H9 (cell line): Measurements from ENCODE around the gene PAX9. TPM values are rescaled to one million over a fixed set of nuclear protein-coding genes. Genes with fewer than 3 reads are reported as not detected.

Experiments used
- DNase-seq: peaks from one replicate; pipeline ENCODE4 v3.0.0-alpha.2; 2017
- H2AFZ ChIP-seq: one replicate; pipeline ENCODE4 v1.6.1; 2013; ENCODE audit warnings: mild to moderate bottlenecking, low read length, control low read depth, moderate library complexity
- H2AK5ac ChIP-seq: 2 replicates; pipeline ENCODE4 v1.6.1; 2013; ENCODE audit warnings: low read length, control low read depth, mixed read lengths; ENCODE audit not compliant: insufficient read length
- H2BK120ac ChIP-seq: one replicate; pipeline ENCODE4 v1.6.1; 2013; ENCODE audit warnings: low read depth, mild to moderate bottlenecking, low read length, control low read depth, inconsistent platforms; ENCODE audit not compliant: poor library complexity, severe bottlenecking
- H2BK12ac ChIP-seq: 2 replicates; pipeline ENCODE4 v1.6.1; 2013; ENCODE audit warnings: low read length, control low read depth, mixed read lengths, low read depth; ENCODE audit not compliant: insufficient read length
- H2BK15ac ChIP-seq: 2 replicates; pipeline ENCODE4 v1.6.1; 2013; ENCODE audit warnings: low read depth, low read length, control low read depth
- H2BK20ac ChIP-seq: one replicate; pipeline ENCODE4 v1.6.1; 2013; ENCODE audit warnings: low read depth, mild to moderate bottlenecking, low read length, control low read depth, inconsistent platforms; ENCODE audit not compliant: poor library complexity, severe bottlenecking
- H2BK5ac ChIP-seq: 2 replicates; pipeline ENCODE4 v1.6.1; 2013; ENCODE audit warnings: low read length, control low read depth, mixed read lengths; ENCODE audit not compliant: insufficient read length
- H3K14ac ChIP-seq: 2 replicates; pipeline ENCODE4 v1.6.1; 2013; ENCODE audit warnings: low read length, control low read depth; ENCODE audit not compliant: insufficient read depth
- H3K18ac ChIP-seq: 2 replicates; pipeline ENCODE4 v1.6.1; 2013; ENCODE audit warnings: low read depth, mild to moderate bottlenecking, mixed read lengths, low read length, control low read depth; ENCODE audit not compliant: insufficient read length
- H3K23ac ChIP-seq: 2 replicates; pipeline ENCODE4 v1.6.1; 2013; ENCODE audit warnings: low read length, control low read depth, mixed read lengths, low read depth; ENCODE audit not compliant: insufficient read length
- H3K23me2 ChIP-seq: 2 replicates; pipeline ENCODE4 v1.6.1; 2013; ENCODE audit warnings: low read depth, mild to moderate bottlenecking, mixed read lengths, low read length, control low read depth; ENCODE audit not compliant: insufficient read length, poor library complexity, severe bottlenecking
- H3K27ac ChIP-seq: 2 replicates; pipeline ENCODE4 v1.5.1; 2013; ENCODE audit warnings: low read length, control low read depth, mixed read lengths, low read depth; ENCODE audit not compliant: insufficient read length
- H3K27me3 ChIP-seq: 2 replicates; pipeline ENCODE4 v1.6.1; 2013; ENCODE audit warnings: low read length, control low read depth, inconsistent platforms; ENCODE audit not compliant: insufficient read depth
- H3K4ac ChIP-seq: 2 replicates; pipeline ENCODE4 v1.6.1; 2013; ENCODE audit warnings: low read depth, mild to moderate bottlenecking, control low read depth, inconsistent platforms, low read length, moderate library complexity
- H3K4me1 ChIP-seq: 2 replicates; pipeline ENCODE4 v1.6.1; 2013; ENCODE audit warnings: low read length, control low read depth, inconsistent platforms; ENCODE audit not compliant: insufficient read depth
- H3K4me2 ChIP-seq: 2 replicates; pipeline ENCODE4 v1.6.1; 2013; ENCODE audit warnings: low read length, control low read depth, mixed read lengths; ENCODE audit not compliant: insufficient read length, insufficient read depth
- H3K56ac ChIP-seq: 2 replicates; pipeline ENCODE4 v1.6.1; 2013; ENCODE audit warnings: low read depth, mild to moderate bottlenecking, mixed read lengths, low read length, control low read depth; ENCODE audit not compliant: insufficient read length
- H3K79me1 ChIP-seq: 2 replicates; pipeline ENCODE4 v1.6.1; 2013; ENCODE audit warnings: low read depth, mild to moderate bottlenecking, moderate library complexity, low read length, control low read depth, inconsistent platforms; ENCODE audit not compliant: insufficient read depth, poor library complexity, severe bottlenecking
- H3K79me2 ChIP-seq: 2 replicates; pipeline ENCODE4 v1.6.1; 2013; ENCODE audit warnings: low read length, control low read depth, inconsistent platforms; ENCODE audit not compliant: insufficient read depth
- H3K9ac ChIP-seq: 2 replicates; pipeline ENCODE4 v1.6.1; 2013; ENCODE audit warnings: low read length, control low read depth, mixed read lengths; ENCODE audit not compliant: insufficient read length; ENCODE audit errors: extremely low read depth
- H3K9me3 ChIP-seq: one replicate; pipeline ENCODE4 v1.6.1; 2013; ENCODE audit warnings: low read depth, low read length, inconsistent platforms; ENCODE audit not compliant: control insufficient read depth
- H3T11ph ChIP-seq: one replicate; pipeline ENCODE4 v1.6.1; 2013; ENCODE audit warnings: mild to moderate bottlenecking, low read length, control low read depth, inconsistent platforms
- H4K20me1 ChIP-seq: one replicate; pipeline ENCODE4 v1.6.1; 2013; ENCODE audit not compliant: control insufficient read depth, insufficient read length, insufficient read depth
- H4K5ac ChIP-seq: 2 replicates; pipeline ENCODE4 v1.6.1; 2013; ENCODE audit warnings: low read depth, mild to moderate bottlenecking, mixed read lengths, low read length, control low read depth; ENCODE audit not compliant: insufficient read length
- H4K8ac ChIP-seq: replicated peaks from 2 replicates; pipeline ENCODE4 v1.6.1; 2013; ENCODE audit warnings: low read length, control low read depth, mixed read lengths, low read depth; ENCODE audit not compliant: insufficient read length
- H4K91ac ChIP-seq: 2 replicates; pipeline ENCODE4 v1.6.1; 2013; ENCODE audit warnings: low read depth, mild to moderate bottlenecking, moderate library complexity, mixed read lengths, low read length, control low read depth; ENCODE audit not compliant: insufficient read length
- H3K27ac Mint-ChIP-seq, 3 experiments: 2 replicates in 2 of 3; 3 replicates in 1 of 3; pipeline ENCODE4 v1.8.0; 2020 to 2021; ENCODE audit warnings: mixed read lengths in 3 of 3, mild to moderate bottlenecking in 1 of 3, moderate library complexity in 1 of 3
- H3K27me3 Mint-ChIP-seq: 2 replicates; pipeline ENCODE4 v1.8.0; 2021; ENCODE audit warnings: low read depth, mild to moderate bottlenecking, moderate library complexity, mixed read lengths
- H3K36me3 Mint-ChIP-seq, 3 experiments: 2 replicates in 2 of 3; 3 replicates in 1 of 3; pipeline ENCODE4 v1.8.0; 2020 to 2021; ENCODE audit warnings: low read depth in 3 of 3, mixed read lengths in 3 of 3; ENCODE audit not compliant: insufficient read depth in 1 of 3
- H3K4me1 Mint-ChIP-seq, 2 experiments: 2 replicates each; pipeline ENCODE4 v1.8.0; 2020; ENCODE audit warnings: mixed read lengths in 2 of 2
- H3K4me3 Mint-ChIP-seq, 2 experiments: 2 replicates in 1 of 2; 3 replicates in 1 of 2; pipeline ENCODE4 v1.8.0; 2020 to 2021; ENCODE audit warnings: mild to moderate bottlenecking in 2 of 2, mixed read lengths in 2 of 2, moderate library complexity in 1 of 2
- H3K9me3 Mint-ChIP-seq, 2 experiments: 2 replicates in 1 of 2; 3 replicates in 1 of 2; pipeline ENCODE4 v1.8.0; 2020; ENCODE audit warnings: mild to moderate bottlenecking in 2 of 2, mixed read lengths in 2 of 2, moderate library complexity in 1 of 2
- CTCF ChIP-seq: fragments of 200-600 bp; sonication (generic); conservative IDR thresholded peaks from 3 replicates; pipeline ENCODE4 v1.8.0; 2021; ENCODE audit warnings: antibody characterized with exemption, mild to moderate bottlenecking
- WGBS: extraction: QIAGEN DNeasy Blood & Tissue Kit; methylation state at CpG from one replicate; pipeline ENCODE4 v1.1.7; 2013; ENCODE audit warnings: missing lambda C conversion rate, low lambda C conversion rate, mixed read lengths; ENCODE audit not compliant: insufficient read length; ENCODE audit errors: extremely low coverage; 5-methylcytosine and 5-hydroxymethylcytosine counted together
- total RNA-seq: library from RNA; stranded (reverse); gene quantifications from 2 replicates; pipeline ENCODE4 v1.2.1, GENCODE V29; 2021

Gene PAX9
- total RNA-seq, 1 experiment from 2014 or later, result not detected

- H2BK5ac ChIP-seq, result no peak overlapping the region
- no peak overlapping the region for H3T11ph ChIP-seq
- Mint-ChIP-seq H3K36me3 (no peaks in the 10 kb centered on the region; a peak in 1 of 7 replicates), H3K9me3 (peaks cover 0 to 7% of the 10 kb centered on the region in 2 experiments; a peak in 1 of 5 replicates), H3K27ac (no peak overlapping the region), H3K4me1 (peaks cover 9 to 21% of the 10 kb centered on the region in 2 experiments), H3K27me3 (peaks cover 99% of the 10 kb centered on the region), H3K4me3 (no peak overlapping the region; a peak in 1 of 5 replicates)
- H3K23me2 ChIP-seq, result peaks cover 14% of the 10 kb centered on the region
- H4K8ac ChIP-seq, result no peak overlapping the region
- no peak overlapping the region for H2BK12ac ChIP-seq
- no peak overlapping the region for H2AFZ ChIP-seq
- no peak overlapping the region for H3K23ac ChIP-seq
- H3K14ac ChIP-seq, result no peak overlapping the region
- no peak overlapping the region for H3K4me2 ChIP-seq
- no peaks in the 10 kb centered on the region for H4K20me1 ChIP-seq
- no peak overlapping the region for H2BK120ac ChIP-seq
- no peak overlapping the region for H2BK15ac ChIP-seq
- no peak for DNase-seq
- no peaks in the 10 kb centered on the region for H3K79me1 ChIP-seq
- no peak overlapping the region for H4K5ac ChIP-seq
- no peak overlapping the region for H3K27ac ChIP-seq
- no CpG with 5 or more reads among the region's 4 CpGs for WGBS
- H3K27me3 ChIP-seq, result peaks cover 94% of the 10 kb centered on the region
- no peak overlapping the region for H3K9ac ChIP-seq
- TF ChIP-seq CTCF, result no peak
- H3K4me1 ChIP-seq, result no peaks in the 10 kb centered on the region
- no peak overlapping the region for H2AK5ac ChIP-seq
- no peak overlapping the region for H2BK20ac ChIP-seq
- no peak overlapping the region for H3K4ac ChIP-seq
- H3K18ac ChIP-seq, result no peak overlapping the region
- H3K79me2 ChIP-seq, result no peaks in the 10 kb centered on the region
- no peak overlapping the region for H3K56ac ChIP-seq
- H4K91ac ChIP-seq, result no peak overlapping the region
- H3K9me3 ChIP-seq, result no peaks in the 10 kb centered on the region
Observed at GRCh38 chr14:36649872-36650650, 11.6 kb upstream of the PAX9 start.
